Activated CD4-positive, CD25-positive, alpha-beta regulatory T cell (primary cell): ENCODE data around the gene CAPN9.
"Not testable (repeated sequence)": the region's sequence is repeated elsewhere in the genome, so short reads cannot be mapped to it uniquely, and the experiment has no call there.

Experiments
- DNase-seq, 4 experiments: peaks; one replicate each; lab custom pipeline; 2025; lab: John Stamatoyannopoulos, UW

Gene CAPN9, protein sequence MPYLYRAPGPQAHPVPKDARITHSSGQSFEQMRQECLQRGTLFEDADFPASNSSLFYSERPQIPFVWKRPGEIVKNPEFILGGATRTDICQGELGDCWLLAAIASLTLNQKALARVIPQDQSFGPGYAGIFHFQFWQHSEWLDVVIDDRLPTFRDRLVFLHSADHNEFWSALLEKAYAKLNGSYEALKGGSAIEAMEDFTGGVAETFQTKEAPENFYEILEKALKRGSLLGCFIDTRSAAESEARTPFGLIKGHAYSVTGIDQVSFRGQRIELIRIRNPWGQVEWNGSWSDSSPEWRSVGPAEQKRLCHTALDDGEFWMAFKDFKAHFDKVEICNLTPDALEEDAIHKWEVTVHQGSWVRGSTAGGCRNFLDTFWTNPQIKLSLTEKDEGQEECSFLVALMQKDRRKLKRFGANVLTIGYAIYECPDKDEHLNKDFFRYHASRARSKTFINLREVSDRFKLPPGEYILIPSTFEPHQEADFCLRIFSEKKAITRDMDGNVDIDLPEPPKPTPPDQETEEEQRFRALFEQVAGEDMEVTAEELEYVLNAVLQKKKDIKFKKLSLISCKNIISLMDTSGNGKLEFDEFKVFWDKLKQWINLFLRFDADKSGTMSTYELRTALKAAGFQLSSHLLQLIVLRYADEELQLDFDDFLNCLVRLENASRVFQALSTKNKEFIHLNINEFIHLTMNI

DNA sequence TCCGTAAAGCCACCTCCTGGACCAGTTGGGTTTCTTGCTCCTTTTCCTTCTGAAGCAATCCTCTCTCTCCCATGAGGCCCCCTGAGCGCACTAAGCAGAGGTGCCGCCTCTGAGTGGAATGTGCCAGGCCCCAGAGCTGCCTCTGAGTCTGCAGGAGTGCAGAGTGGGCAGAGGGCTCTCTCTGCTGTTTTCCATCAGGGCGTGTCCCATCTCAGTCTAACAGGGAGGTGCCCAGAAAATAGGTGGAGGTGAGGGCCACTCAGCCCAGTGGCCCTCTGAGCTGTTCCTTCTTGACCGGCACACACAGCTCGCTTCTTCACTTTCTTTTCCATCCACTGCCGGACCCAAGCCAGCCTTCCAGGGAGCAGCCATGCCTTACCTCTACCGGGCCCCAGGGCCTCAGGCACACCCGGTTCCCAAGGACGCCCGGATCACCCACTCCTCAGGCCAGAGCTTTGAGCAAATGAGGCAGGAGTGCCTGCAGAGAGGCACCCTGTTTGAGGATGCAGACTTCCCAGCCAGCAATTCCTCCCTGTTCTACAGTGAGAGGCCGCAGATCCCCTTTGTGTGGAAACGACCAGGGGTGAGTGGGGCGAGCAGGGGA is at the start of gene CAPN9:
Gene CAPN9 (plus strand): TSS at position 262 of the 604 bp plus-strand sequence. CDS start 109 bp downstream, at position 371.
- no peak for DNase-seq

DNA sequence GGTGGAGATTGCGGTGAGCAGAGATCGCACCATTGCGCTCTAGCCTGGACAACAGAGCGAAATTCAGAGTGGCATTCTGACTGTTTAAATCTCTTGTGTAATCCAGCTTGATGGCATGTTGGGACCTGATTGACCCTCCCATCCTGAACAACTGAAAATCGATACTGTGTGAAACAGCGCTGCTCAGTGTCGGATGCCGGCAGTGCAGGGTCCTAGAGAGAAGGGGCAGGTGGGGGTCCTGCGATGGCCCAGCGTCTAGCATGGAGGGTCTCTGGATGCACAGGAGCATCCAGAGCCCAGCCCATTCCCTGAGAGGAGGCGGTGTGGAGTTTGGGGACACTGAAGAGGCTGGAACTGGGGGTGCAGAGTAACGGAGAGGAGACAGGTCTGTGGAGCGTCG is 49.1 kb upstream of the CAPN9 start:
- no peak for DNase-seq

DNA sequence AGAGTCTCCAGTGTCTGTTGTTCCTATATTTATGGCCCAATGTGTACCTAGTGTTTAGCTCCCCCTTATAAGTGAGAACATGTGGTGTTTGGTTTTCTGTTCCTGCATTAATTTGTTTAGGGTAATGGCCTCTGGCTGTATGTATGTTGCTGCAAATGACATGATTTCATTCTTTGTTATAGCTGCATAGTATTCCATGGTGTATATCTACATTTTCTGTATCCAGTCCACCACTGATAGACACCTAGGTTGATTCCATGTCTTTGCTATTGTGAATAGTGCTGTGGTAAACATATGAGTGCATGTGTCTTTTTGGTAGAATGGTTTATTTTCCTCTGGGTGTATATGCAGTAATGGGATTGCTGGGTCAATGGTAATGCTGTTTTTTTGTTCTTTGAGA is 48.2 kb upstream of the CAPN9 start:
- not testable (repeated sequence) for DNase-seq

DNA sequence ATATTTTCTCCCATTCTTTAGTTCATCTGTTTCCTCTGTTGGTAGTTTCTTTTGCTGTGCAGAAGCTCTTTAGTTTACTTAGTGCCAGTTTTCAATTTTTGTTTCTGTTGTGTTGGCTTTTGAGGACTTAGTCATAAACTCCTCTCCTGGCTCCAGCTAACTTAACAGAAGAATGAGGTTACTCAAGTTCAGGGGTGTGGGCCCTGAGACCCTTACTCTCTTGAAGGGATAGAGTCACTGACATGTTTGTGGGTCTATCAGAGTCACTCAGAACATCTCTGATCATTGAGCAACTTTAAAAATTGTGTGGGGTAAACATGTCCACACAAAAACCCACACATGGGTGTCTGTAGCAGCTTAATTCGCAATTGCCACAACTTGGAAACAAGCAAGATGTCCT is 47.5 kb upstream of the CAPN9 start:
- DNase-seq = no peak

DNA sequence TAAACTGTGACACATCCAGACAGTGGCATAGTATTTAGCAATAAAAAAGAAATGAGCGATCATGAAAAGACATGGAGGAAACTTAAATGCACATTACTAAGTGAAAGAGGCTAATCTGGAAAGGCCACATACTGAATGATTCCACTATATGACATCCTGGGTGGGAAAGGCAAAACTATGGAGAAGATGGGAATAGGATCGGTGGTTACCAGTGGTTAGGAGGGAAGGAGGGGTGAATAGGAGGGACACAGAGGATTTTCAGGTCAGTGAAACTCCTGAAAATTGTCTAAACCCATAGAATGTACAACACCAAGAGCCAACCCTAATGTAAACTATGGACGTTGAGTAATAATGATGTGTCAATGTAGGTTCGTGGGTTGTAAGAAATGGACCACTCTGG is 47.1 kb upstream of the CAPN9 start:
- no peak for DNase-seq

DNA sequence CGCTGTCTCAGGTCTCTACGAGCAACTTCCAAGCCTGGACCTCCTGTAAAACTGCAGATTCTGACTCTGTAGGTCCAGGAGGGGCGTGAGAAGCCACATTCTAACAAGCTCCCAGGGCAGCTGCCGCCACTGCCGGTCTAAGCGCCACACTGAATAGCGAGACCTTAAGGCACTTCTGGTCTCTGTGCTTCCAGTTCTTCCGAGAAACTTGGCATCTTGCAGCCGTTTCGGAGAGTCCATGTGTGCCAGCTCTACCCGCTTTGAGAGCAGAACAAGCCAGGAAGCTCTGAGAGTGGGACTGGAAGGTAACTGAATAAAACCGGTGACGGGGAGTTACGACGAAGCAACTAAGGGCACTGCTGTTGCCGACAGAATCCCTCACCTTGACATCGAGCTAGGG is 45.8 kb upstream of the CAPN9 start:
- no peak for DNase-seq

DNA sequence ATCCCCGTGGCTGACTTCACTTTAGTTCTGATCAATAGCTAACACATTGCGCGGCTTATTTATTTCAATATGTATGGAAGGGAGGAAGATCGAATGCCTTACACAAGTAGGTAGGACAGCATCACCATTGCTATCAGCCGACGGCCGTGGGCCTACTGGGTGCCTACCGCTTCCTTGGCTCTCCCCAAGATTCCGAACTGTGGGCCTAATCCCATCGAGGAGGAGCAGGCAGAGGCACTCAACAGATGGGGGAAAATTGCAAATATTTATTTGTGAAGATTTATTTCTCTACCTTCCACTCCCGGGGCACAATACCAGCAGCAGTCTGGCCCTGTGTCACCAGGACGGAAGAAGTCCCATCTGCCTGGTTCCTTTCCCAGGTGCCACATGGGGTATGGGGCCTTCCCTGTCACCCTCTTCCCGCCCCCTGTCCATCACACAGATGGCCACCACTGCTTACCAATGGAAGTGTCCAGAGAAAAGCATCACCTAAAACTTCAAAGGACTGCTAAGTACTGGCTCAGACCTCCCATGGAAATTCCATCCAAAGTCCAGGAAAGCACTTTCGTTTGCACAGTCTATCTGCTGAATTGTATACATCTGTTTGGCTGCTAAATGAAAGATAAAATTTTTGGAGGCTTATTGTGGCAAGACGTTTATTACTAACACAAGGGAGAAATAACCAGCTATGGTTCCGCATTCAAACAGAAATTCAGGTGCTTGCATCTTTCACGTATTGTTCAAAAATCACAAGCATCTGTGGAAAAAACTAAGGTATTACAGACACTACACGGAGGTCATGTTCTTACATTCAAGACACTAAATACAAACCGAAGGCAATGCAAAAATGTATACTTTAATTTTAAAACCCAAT is 45.1 kb upstream of the CAPN9 start:
- no peak for DNase-seq

DNA sequence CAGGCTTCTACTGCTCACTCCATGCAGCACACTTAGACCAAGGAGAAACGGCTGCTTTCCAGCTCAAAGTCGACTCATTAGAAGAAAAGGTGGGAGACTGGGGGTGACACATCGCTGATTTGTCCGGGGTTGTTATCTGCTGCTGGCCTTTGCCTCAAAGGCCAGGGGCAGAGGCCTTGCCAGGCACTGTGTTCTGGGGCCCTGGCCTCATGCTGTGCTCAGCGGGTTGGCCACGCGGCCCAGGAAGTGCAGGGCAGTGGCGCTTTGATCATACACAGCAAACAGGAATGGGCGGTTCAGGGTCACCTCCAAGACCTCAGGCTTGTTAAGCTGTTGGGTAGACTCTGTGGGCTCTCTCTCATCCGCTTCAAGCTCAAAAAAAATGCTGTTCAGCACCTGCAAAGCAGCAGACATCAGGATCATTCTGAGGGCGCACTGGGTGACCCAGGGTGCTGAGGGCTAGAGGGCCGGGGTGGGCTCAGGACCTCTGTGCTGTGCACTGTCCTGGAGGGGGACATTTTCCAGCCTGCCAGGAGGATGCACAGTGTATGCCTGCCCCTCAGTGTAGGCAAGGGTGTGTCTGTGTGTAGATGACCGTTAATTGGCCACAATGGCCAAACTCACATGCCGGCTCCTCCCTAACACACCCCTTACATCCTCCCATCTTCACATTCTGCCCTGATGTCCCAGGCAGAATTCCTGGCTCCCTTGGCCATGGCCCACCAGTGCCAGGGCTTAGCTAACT is 44.1 kb upstream of the CAPN9 start:
- no peak for DNase-seq

DNA sequence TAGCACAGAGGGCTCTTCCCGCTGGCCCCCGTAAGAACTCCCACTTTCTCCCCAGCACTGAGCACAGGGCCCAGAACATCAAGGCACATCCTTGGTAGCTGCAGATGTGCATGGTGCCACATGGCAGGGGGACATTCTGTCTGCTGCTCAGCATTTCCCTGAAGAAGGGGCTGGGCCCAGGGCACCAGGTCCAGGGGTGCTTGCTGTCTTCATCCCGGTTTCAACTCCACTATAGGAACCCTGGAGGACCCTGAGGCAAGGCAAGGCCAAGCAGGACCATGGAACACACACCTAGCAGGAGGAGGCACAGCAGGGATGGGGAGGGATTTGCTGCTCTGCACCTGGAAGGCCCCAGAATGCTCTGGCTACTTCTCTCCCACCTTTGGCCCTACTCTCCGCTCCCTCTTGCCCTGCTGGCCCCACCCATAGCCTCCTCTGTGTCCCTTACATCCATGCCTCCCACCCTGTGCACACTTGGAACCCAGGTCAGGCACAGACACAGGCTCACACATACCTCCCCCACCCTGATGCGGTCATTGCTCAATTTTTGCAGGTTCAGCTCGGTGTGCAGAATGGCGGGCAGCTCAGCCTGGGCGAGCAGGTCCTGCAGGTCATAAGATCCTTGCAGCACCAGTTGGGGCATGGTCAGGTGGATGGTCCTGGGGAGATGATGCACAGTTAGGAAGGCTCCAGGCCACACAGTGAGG is 43.4 kb upstream of the CAPN9 start:
- DNase-seq = no peak

DNA sequence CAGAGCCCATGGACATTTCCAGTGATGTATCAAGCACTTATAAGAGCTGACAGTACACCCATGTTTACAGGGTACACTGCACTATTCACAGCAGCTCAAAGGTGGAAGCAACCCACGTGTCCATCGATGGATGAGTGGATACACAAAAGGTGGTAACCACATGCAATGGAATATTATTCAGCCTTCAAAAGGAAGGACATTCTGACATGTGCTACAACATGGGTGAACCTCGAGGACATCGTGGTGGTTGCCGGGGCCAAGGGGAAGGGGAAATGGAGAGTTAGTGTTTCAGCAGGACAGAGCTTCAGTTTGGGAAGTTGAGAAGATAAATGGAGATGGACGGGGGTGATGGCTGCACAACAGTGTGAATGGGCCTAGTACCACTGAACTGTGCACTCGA is 42.4 kb upstream of the CAPN9 start:
- no peak for DNase-seq

DNA sequence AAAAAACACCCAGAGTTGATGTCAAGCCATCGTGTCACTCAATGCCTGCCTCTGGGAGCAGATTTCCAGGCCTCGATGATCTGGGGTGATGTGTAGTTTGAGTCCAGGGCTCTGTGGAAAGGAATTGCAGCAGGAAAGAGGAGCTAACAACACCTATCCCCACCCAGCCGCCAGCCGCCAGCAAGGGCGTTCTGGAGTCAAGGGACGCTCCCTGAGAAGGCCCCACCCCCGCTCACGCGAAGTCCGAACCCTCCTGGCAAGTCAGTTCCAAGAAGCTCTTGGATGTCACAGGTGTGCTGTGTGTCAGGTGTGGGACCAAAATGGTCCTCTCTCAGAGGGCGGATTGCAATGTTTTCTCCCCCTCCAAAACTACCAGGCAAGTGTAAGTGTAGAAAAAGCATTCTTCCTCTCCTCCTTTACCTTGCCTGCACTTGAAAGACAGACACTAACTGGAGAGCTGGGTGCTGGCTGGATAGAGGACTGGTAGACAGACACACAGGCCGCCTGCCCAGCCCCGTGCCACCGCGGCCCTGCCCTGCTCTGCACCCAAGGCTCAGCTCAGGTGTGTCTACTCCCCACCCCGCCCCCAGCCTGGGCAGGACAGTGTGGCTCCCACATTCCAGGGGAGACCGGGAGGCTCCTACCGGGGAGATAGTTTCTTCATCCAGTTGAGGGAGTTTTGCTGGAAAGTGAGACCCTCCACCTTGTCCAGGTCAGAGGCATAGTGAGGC is 41.7 kb upstream of the CAPN9 start:
- DNase-seq = no peak

DNA sequence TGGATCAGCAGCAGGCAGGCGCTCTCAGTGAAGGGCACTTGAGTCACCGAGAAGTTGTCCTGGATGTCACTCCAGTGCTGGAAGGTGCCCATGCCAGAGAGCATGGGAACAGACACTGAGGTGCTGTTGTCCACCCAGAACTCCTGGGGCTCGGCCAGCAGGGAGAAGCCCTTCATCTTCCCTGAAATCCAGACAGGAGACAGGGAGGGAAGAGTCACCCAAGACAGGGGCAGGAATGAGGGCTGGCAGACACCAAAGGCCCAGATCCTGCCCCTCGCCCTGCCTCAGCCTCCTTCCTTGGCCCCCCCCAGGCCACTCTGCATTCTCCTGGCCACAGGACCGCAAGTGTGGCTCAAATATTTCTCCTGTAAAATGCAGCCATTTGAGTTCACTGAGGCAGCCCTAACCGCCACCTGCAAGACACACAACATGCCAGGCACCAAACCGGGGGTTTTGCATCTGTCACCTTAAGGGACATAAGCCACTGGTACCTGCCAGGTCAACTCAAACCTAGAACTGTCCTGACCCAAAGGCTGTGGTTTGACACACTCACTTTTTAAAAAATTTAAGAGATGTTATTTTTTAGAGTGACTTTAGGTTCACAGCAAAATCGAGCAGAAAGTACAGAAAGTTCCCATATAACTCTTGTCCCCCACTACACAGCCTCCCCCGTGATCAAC is 41.0 kb upstream of the CAPN9 start:
- no peak for DNase-seq

DNA sequence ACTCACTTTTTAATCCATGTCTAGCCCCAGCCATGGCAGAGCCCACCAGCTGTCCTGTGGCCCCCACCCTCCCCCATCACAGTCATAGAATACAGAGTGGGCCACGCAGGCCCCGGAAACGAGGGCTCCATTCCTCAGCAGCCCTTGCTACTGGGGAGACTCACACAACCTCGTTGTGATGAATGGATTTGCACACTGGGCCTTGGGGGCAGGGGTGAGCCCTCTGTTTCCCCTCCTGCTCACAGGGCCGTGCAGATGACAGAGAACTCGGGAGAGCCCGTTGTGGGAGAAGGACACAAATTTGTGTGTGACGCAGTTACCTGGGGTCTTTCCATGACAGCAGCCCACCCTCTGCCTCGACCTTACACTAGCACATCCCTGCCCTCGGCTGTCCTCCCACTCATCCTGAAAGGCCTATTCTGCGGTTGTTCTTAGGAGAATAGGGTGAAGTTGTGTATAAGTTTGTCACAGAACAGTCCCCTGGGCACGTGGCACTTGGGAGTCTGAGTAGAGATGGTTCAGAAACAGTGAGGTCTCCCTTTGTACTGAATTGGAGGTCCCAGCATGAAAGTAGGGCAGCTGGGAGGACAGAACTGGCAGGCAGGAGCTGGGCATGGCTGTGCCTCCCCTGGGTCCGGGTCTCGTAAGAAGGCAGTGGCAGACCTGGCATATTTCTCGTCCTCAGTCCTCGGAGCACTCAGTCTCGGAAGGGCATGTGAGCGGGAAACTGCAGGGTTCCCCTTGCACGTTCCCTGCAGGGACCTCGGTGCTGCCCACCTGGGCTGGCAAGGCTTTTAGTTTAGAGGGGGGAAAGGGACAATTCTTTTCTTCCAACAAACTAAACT is 40.1 kb upstream of the CAPN9 start:
- no peak for DNase-seq

DNA sequence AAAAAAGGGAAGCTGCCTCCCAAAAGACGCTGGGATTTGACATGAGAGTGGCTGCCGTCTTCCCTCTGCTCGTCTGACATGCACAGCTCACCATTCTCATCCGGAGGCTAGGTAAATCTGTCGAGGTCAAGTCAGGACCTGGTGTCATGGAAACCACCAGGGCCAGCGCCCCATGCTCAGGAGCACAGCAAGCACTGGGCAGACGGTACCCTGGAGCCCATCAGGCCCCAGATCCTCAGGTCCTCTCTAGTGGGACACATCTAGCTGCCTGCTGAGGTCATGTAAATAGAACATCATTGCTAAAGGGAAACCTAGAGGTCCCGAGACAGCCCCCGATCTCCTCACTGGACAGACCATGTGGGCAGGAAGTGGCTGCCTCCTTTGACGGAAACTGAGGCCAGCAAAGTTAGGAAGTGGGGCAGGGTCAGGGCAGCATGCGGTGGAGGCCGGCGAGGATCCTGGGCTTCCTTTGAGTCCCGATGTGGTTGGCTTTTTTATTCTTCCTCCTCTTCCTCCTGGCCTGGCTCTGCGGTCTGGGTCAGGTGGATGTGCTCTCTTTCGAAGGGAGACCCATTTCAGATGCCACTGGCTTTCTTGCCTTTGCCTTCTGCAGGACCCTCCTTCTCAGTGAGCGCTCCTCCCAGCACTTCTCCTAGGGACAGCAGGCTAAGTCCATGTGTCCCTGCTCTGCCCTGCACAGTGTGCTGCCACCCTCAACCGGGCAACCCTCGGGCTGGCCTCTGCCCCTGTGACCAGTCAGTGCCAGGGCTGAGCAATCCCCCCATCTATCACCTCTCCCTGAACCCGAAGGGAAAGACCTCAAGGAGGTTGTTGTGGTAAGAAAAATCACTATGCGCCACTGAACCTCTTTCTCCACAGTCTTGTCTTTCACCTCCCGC is 39.2 kb upstream of the CAPN9 start:
- DNase-seq = no peak

DNA sequence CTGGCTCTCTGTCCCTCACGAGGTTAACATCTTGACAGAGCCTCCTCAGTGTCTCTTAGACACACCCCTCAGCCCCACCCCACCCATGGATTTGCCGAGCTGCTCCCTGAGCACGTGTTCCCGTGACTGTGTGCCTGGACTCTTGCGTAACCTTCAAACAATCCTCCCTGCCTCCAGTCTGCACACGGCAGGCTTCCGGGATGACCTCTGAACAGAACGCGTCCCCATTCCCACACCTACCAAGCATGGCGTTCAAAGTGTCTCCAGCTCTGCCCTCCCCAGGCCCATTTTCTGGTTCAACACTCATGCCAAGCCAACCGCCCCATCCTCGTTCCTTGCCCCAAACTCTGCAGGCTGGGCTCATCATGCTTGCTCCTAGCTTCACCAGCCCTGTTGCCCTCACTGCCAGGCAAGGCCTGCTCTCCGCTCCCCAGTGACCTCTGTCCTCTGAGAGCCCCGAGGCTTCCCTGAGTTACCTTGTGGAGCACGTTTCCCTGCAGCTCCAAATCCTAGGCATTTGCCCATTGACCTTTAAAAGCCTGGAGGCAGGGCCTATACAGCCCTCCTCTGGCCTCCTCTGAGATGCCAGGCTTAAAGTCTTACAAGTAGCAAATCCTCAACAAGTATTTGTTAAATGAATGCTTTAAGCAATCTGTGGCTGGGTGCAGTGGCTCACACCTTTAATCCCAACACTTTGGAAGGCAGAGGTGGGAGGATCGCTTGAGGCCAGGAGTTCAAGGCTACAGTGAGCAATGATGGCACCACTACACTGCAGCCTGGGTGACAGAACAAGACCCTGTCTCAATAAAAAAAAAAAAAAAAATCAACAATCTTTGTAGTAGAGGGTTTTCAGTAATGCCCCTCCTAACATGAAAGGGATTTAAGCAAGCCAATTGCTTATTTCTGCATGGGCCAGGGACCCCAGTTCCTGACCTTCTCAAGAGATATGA is 38.3 kb upstream of the CAPN9 start:
- DNase-seq = no peak
